ENCODE results near the gene CACNA2D3.

Gene CACNA2D3

DNA sequence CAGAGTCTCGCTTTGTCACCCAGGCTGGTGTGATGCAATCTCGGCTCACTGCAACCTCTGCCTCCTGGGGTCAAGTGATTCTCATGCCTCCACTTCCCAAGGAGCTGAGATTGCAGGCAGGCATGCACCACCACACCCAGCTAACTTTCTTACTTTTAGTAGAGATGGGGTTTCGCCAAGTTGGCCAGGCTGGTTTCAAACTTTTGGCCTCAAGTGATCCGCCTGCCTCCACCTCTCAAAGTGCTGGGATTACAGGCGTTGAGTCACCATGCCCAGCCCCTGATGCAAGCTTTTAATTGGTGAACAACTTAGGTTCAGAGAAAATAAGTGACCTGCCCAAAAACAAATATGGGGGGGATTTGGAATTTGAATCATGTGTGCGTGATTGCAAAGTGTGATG, 559.4 kb downstream of the CACNA2D3 start:
- no peak for DNase-seq (ENCODE audit: low spot score)

DNA sequence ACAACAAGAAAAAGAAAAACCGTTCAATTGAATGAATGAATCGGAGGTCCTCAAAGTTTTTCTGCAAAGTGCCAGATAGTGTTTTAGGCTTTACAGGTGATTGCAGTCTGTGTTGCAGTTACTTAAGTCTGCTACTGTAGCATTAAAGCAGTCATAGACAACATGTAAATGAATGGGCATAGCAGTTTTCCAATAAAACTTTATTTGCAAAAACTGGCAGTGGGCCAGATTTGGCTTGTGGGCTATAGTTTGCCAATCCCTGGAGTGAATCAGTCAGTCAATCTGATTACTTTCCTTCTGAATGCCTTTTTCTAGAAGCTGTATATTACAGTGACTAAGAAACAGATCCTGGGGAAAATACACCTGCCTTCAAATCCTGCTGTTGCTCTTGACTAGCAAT, 562.9 kb downstream of the CACNA2D3 start:
- DNase-seq (ENCODE audit: low spot score): no peak

DNA sequence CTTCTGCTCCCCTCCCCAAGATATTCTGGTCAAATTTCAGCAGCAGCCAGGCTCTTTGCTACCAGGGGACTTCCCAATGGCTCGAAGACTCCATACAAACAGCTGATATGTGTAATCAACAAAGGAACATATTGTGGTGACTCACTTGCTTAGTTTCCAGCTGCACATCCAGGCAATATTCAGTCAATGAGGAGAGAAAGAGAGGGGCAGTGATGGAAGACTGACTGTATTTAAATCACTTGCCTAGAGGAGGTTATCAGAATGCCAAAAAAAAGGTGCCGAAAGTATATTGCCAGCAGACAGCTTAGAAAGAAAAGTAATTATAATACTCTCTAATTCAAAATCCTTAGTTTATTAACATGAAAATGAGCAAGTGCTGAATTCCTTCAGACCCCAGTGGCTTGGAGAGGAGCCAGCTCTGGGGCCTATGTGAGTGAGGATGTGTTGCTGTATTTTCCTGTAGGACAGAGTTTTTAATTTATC, 569.0 kb downstream of the CACNA2D3 start:
- DNase-seq (ENCODE audit: low spot score): no peak

DNA sequence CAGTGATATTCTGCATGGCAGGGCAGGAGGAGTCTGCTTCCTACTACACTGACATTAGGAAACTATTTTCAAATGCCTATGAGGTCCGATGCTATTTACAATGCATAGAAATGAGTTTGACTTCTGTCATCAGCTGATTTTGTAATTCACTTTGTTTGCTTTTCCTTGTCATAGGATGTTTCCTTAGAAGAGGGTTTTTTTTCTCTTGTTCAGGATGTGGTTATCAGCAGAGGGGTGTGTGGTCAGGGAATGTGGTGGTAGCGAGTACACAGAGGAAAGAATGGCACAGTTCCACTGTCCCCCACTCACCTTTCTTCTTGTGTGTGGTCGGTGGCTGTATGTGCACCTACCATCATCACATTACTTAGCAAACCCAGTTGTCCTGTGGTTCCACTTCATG, 574.0 kb downstream of the CACNA2D3 start:
- DNase-seq (ENCODE audit: low spot score): no peak

DNA sequence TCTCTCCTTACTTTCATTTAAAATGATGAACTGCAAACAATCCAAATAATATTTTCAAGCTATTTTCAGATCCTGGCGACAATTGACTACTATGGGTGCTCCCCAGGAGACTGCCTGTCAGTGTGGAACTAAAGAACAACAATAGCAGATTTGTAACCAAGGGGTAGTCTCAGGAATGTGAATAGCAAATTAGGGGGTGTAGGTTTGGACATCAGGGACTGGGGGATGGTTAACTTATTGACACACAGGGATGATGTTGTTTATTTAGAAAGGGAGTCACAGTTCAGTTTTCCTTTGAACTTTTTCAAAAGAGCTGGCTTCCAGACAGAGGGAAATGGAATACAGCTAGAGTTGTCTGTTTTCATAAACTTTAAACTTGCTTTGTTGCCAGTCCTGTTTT, 575.7 kb downstream of the CACNA2D3 start:
- DNase-seq (ENCODE audit: low spot score): no peak

DNA sequence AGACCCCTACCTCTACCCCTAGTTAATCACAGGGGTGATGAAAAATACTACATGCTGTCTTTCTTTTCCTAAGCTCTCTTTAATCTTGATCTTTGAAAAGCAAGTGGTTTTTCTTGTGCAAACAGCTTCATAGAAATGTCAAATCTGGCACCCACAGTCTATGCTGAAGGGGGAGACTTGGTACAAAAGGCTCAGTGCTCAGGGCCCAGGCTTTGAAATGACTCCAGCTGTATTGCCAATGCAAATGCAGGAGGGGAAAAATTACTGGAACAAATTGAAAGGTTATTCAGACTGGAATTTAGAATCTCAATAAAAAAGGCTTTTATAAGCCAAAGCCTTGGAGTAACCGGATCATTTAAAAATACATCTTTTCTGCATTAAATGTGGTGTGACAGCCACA, 581.6 kb downstream of the CACNA2D3 start:
- no peak for DNase-seq (ENCODE audit: low spot score)

DNA sequence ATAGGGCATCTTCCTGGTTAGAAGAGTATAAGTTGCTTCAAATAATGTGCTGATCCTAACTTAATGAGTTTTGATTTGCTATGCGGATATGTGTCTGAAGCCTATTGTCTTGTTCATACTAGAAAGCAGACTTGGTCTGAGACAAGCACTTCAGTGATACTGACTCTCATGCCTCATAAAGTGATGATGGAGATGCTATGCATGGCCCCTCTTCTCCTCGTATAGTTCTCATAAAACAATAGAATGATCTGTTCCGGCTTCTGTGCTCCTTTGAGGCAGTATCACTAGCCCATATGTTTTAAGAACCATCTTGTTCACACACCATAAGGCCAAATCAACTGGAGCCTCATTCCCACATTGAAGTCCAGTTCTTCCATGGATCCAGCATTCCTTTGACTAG, 583.4 kb downstream of the CACNA2D3 start:
- DNase-seq (ENCODE audit: low spot score): no peak

DNA sequence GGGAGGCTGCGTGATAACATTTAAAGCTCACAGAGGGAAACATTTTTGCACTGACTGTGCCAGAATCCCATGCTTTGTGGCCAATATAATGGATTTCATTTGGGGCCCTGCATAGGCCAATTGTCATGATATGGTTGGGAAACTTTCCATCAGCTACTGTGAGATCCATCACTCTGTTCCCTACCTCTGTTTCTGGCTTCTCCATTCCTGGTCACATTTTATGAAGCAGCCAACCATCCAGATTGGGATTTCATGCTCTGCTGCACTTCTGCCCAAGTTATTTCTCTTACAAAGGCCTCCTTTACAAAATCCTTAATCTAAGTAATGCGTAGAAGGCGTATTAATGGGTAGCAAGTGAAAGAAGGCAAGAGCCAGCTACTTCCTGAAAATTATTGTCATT, 584.4 kb downstream of the CACNA2D3 start:
- no peak for DNase-seq (ENCODE audit: low spot score)

DNA sequence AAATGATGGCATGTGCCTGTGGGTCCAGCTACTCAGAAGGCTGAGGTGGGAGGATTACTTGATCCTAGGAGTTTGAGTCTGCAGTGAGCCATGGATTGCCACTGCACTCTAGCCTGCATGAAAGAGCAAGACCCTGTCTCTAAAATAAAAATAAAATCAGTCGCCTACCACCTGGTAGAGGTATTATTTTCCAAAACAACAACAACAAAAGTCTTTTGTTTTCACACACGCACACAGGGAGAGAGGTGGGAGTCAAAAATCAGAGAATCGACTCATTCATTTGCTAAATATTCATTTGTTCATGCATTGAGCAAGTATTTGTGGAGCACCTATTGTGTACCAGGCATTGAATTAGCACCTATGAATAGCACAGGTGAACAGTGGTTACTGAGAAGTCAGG, 587.4 kb downstream of the CACNA2D3 start:
- DNase-seq (ENCODE audit: low spot score): no peak

DNA sequence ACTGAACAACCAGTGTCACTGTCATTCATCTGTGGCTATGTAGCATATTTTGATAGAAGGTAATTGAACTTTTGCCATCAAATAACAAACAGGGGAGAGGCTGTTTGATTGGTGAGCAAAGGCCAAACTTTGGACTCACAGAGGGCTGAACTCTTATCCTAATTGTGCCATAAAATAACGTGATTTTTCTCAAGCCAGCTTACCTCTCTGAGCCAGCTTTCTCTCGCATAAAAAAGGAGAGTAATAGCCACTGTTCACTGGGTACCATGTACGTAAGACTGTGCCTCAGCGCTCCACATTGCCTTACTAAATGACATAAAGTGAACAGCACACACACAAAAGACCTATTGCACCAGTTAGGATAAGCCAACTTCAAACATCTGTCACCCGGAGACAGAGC, 588.6 kb downstream of the CACNA2D3 start:
- DNase-seq (ENCODE audit: low spot score): no peak

DNA sequence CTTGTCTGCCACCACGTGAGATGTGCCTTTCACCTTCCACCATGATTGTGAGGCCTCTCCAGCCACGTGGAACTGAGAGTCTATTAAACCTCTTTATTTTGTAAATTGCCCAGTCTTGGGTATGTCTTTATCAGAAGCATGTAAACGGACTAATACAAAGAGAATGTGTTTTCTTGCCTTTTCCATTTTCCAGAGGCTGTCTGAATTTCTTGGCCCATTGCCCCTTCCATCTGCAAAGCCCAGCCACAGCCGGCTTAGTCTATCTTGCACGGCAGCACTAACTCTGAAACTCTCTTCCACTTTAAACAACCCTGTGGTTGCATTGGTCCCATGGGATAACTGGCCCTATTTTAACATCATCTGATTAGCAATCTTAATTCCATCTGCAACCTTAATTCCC, 590.2 kb downstream of the CACNA2D3 start:
- no peak for DNase-seq (ENCODE audit: low spot score)

DNA sequence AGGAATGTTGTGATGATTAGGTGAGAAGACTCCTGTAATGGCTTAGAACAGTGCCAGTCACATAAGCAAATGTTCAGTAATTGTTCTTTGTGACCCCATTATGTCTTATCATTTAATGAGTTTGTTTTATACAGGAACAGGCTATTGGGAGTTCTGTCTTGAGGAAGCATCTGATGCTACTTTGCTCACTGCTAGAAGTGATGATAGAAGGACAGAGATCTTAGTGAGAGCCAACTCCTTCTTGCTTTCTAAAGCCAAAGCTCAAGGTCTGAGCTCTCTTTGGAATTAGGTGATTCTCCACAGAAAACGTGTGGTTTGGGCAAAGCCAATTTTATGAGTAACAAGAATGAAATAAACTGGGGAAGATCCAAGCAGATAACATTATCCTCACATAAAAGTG, 590.7 kb downstream of the CACNA2D3 start:
- DNase-seq (ENCODE audit: low spot score): no peak

DNA sequence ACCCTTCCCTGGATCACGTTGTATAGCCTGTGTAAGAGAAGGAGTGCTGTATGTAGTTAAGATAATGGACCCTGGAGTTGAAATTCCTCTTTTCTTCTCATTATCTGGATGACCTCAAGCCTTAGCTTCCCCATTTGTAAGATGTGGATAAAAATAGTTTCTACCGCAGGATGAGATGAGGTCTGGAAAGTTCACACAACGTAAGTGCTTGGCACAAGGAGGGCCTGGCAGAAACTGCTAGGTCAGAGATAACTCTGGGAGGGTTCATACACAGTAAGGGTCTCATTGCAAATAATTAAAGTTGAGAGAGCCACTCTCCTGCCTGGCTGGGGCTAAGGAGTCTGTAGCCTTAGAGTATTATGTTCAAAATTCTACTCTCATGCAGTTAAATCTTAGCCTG, 591.1 kb downstream of the CACNA2D3 start:
- DNase-seq (ENCODE audit: low spot score): no peak

DNA sequence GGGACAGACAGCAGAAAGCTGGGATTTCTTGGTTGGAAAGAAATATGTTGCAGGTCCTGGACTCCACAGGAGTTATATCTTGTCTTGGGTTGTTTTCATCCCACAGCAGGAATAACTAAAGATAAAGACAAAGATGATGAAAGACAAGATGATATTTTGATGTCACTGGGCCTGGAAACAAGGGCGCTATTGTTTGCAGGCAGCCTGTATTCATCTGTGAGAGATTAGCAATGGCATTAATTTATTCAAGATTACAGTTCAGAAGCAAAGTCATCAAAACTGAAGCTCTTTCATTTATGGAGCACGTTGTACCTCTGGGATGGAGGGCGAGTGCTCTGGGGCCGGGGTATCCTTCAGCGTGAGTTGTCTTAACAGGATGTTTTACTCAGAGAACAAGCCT, 591.7 kb downstream of the CACNA2D3 start:
- no peak for DNase-seq (ENCODE audit: low spot score)

DNA sequence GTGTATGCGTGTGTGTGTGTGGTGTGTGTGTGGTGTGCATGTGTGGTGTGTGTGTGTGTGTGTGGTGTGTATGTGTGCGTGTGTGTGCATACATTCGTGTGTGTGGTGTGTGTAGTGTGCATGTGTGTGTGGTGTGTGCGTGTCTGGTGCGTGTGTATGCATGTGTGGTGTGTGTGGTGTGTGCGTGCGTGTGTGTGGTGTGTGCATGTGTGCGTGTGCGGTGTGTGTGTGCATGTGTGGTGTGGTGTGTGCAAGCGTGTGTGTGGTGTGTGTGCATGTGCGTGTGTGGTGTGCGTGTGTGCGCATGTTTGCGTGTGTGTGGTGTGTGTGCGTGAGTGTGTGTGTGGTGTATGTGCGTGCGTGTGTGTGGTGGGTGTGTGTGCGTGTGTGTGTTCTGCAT, 595.2 kb downstream of the CACNA2D3 start:
- DNase-seq (ENCODE audit: low spot score): no peak

DNA sequence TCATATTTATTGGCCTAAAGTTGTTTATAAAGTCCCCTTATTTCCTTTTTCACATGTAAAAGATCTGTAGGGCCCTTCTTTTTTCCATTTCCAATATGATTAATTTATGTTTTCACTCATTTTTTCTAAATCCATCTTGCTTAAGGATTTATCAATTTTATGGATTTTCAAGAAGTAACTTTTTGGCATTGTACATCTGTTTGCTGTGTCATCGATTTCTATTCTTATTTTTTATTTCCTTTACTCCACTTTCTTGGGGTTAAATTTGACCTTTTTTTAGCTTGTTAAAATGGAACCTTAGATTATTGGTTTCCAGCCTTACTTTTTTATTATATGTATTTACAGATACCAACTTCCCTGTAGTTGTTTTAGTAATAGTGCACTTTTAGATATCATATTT, 597.6 kb downstream of the CACNA2D3 start:
- no peak for DNase-seq (ENCODE audit: low spot score)

DNA sequence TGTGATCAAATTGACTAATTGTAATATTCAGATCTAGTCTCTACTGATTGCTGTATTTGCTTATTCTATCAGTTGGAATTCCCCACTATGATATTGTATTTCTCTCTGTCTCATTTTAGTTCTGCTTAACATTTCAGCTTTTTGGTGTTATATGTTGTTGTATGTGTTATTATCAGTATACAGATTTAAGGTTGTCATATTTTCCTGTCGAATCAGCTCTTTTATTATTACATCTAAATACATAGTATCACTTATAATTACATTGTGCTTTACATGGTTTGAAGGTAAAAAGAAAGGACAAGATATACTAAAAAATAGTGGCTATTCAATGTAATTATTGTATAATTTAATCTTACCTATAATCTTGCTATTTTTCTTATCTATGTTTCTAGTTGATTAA, 598.3 kb downstream of the CACNA2D3 start:
- DNase-seq (ENCODE audit: low spot score): no peak

DNA sequence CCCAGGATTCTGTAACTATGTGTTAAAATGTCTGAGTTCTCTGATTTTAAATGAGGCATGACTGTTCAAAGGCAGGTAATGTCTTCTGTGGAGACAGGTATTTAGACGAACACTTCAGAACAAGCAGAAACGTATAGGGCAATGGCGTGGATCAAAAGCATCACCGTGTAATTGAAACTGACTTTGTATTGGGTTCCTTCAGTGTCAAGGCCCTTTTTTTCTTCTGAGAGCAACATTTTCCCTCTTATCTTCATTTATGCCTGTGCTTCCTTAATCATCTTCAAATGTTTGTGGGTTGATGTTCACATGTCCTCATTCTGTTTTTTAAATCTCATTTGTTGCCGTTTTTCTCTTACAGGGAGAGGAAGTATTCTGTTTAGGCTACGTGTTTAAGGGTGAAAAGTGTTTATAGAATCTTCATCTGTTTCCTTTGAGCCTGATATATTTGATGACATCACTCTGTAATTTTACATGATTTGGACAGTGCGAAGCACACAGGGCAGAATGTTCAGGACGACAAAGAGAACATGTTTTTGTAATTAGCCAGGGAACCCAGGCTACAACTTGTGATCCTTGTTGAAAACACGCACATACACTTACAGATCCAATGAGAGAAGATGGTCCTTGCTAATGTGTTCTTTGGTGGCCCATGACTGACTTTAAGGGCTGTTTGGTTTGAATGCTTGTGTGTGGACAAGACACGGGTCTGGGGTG, 609.5 kb downstream of the CACNA2D3 start:
- DNase-seq (ENCODE audit: low spot score): no peak

DNA sequence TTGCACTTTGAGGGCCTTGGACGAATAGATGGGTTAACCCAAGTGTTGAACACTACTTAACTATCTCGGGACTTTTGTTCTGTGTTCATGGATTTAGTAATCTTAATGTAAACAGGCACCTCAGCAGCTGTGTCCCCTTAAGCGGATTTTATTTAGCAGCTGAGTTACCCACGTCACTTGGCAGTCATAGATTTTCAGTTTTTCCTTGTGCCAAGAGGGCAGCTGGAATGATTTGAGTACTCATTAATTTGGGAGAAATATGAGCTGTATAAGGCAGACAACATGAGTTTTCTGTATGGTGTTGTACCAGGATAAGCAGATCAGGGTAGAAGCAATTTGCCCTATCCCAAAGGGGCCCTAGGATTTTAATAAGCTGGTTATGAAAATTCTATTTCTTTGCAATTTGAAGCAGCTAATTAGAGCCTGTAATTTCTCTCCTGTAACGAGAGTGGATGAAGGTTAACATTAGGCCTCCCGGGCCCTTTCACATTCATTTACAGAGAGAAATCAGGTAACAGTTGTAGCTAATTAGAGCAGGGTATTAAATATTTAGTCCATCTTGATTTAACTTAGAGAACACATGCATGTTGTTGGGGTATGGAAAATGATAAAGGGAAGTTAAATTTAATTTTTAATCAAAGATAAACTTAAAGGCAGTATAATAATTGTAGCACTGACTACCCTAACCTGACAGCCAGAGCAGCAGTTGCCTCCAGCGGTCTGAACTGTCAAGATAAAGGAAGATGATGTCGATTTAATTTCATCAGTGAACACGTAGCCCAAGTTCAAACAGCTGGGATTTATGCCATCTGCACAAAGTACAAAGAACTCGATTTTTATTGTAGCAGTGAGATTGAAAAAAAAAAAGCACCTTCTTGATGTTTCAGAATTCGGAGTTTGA, 611.0 kb downstream of the CACNA2D3 start:
- no peak for DNase-seq (ENCODE audit: low spot score)

DNA sequence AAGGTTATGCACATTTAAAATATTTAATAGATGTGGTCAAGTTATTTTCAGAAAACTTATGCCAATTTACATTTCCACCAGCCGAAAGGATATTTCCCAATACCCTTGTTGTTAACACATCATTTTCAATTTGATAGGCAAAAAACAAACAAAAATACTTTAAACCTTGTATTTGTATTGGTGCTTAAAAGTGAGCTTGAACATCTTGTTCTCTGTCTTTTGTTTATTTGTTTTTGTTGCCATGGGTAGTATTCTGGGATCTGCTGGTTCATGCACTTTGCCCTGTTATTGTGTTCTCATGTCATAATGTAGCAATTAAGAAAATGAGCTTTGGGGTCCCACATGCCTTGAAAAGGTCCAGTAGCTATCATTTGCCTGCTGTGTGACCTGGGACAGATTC, 614.1 kb downstream of the CACNA2D3 start:
- DNase-seq (ENCODE audit: low spot score): no peak

DNA sequence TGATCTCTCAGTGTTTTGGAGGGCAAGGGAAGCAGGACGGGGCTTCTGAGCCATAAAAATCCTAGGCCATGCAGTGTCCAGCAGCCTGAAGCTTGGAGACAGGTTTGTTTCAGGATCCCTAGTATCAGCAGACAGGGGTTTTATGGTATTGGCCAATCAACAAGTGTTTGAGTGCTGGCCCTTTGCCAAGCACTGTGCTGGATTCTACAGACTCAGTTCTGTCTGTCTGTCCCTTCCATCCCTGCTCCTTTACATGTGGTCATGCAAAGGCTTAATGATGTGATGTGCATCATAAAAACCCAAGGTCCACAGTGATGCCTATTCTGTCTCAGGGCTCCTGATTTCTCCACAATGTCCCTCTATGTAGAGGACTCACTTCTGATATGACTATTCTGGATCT, 621.4 kb downstream of the CACNA2D3 start:
- DNase-seq (ENCODE audit: low spot score): no peak

DNA sequence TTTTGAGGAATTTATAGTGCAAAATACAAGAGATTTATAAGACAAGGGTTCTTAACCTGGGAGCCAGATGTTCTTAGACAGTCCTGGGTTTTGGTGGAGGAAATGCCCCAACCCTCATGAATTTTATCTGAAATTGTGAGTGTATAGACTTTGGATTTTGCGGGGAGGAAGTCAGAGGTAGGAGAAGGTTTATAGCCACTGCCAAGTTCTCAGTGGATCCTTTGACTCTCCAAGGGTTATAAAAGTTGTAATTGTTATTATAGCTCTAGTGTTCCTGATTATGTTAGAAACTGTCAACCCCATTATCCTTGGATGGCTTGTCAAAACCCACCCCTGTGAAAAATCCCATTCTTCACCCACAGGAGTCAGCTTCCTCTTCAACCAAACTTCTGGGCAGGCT, 621.9 kb downstream of the CACNA2D3 start:
- DNase-seq (ENCODE audit: low spot score): no peak

DNA sequence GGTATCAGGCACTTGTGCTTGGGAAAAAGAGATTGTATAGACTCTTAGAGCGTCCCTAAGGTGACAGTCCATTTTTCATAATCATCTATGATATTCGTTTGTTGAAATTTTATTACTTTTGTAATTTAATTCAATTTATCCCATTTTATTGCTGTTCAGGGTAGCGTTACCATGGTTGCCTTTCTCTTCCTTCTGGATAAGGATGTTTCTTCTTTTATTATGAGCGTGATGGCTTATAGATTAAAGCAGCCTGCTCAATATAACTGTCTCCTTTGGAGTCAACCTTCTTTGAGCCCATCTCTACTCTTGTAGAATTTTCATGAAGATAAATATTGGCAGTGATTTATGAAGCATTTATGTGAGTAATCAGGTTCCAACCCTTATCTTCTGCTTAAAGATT, 623.5 kb downstream of the CACNA2D3 start:
- no peak for DNase-seq (ENCODE audit: low spot score)

DNA sequence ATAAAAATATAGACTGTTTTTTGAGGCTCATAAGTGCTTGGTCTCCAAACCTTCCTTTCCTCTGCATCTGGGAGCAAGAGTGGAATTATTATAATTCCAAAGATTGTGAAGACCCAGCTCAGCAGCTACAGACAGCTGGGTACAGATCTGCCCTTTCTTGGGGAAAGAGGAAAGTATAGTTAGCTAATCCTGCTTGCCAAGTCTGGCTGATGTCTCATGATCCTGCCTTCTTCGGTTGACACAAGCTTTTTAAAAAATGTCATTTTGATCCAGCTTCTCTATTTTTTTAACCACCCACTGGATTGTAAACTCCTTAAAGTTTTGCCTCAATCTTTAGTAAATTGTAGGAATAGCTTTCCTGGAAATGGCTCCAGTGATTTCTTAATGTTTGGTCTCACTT, 624.4 kb downstream of the CACNA2D3 start:
- DNase-seq (ENCODE audit: low spot score): no peak
